ENCODE data around the gene SYNGR1.

SYNGR1 gene

GRCh38 chr22:39431216-39431801, 81.5 kb downstream of the SYNGR1 start:
- DNase-seq = peak in 1 of 4 experiments; percentile 3

- DNase-seq = peak; percentile 17 to 64 (median 58)
Measured at GRCh38 chr22:39431821-39432251, 82.0 kb downstream of the SYNGR1 start.

GRCh38 chr22:39432361-39432811, 82.6 kb downstream of the SYNGR1 start:
- DNase-seq = no peak

GRCh38 chr22:39433476-39434242, 83.9 kb downstream of the SYNGR1 start:
- no peak for DNase-seq

GRCh38 chr22:39434243-39434653, 84.5 kb downstream of the SYNGR1 start:
- peak in 3 of 4 experiments; percentile 8 to 37 (median 28) for DNase-seq

GRCh38 chr22:39434721-39435120, 84.9 kb downstream of the SYNGR1 start:
- no peak for DNase-seq

Measured in suppressor macrophage (primary cell).